Glutamatergic neuron (in vitro differentiated cells): ENCODE results near the gene MLST8. TPM values are rescaled to one million over a fixed set of nuclear protein-coding genes. Genes with fewer than 3 reads are reported as not detected.
"Not testable (repeated sequence)": the region's sequence is repeated elsewhere in the genome, so short reads cannot be mapped to it uniquely, and the experiment has no call there.

ENCODE experiments used
- DNase-seq: peaks from one replicate; pipeline ENCODE4 v3.0.0; 2022
- H3K27ac Mint-ChIP-seq: one replicate; pipeline ENCODE4 v1.8.0; 2020; ENCODE audit warnings: mild to moderate bottlenecking, mixed read lengths, inconsistent platforms; ENCODE audit not compliant: unreplicated experiment
- H3K27me3 Mint-ChIP-seq: one replicate; pipeline ENCODE4 v1.8.0; 2020; ENCODE audit warnings: mild to moderate bottlenecking, moderate library complexity, mixed read lengths, inconsistent platforms; ENCODE audit not compliant: unreplicated experiment
- H3K36me3 Mint-ChIP-seq: one replicate; pipeline ENCODE4 v1.8.0; 2020; ENCODE audit warnings: mild to moderate bottlenecking, mixed read lengths, inconsistent platforms; ENCODE audit not compliant: unreplicated experiment
- H3K4me1 Mint-ChIP-seq: one replicate; pipeline ENCODE4 v1.8.0; 2020; ENCODE audit warnings: mild to moderate bottlenecking, low read depth, mixed read lengths, inconsistent platforms; ENCODE audit not compliant: unreplicated experiment
- H3K4me3 Mint-ChIP-seq: one replicate; pipeline ENCODE4 v1.8.0; 2020; ENCODE audit warnings: mild to moderate bottlenecking, mixed read lengths, inconsistent platforms; ENCODE audit not compliant: unreplicated experiment
- H3K9me3 Mint-ChIP-seq: one replicate; pipeline ENCODE4 v1.8.0; 2020; ENCODE audit warnings: mild to moderate bottlenecking, moderate library complexity, mixed read lengths, inconsistent platforms; ENCODE audit not compliant: unreplicated experiment
- CTCF ChIP-seq: fragments of 200-600 bp; sonication (generic); IDR thresholded peaks from one replicate; pipeline ENCODE4 v1.5.0; 2021; ENCODE audit not compliant: partially characterized antibody, unreplicated experiment
- total RNA-seq: library from RNA; stranded (reverse); fragmentation: NEBNext Ultra II Directional; extraction: Animal tissue kit (Norgen Biotek cat#: 25700); gene quantifications from one replicate; pipeline ENCODE4 v1.2.1, GENCODE V29; 2021; ENCODE audit not compliant: unreplicated experiment

Gene MLST8
- total RNA-seq, 1 donor from 2014 or later = 57.9 TPM

- Mint-ChIP-seq H3K27me3 (peaks cover 20% of the 10 kb centered on the region), H3K9me3 (peaks cover 8% of the 10 kb centered on the region), H3K4me3 (no peak overlapping the region), H3K27ac (no peak overlapping the region), H3K4me1 (peaks cover 2% of the 10 kb centered on the region), H3K36me3 (peaks cover 5% of the 10 kb centered on the region)
- TF ChIP-seq CTCF = no peak
- no peak for DNase-seq
Measured at GRCh38 chr16:2200313-2200712, 4.9 kb upstream of the MLST8 start.

- H3K4me3 Mint-ChIP-seq = peak overlapping the region; percentile 49
- not testable (repeated sequence) for DNase-seq, H3K4me1 Mint-ChIP-seq, H3K27ac Mint-ChIP-seq, H3K36me3 Mint-ChIP-seq
- peaks cover 22% of the 10 kb centered on the region for H3K27me3 Mint-ChIP-seq
- H3K9me3 Mint-ChIP-seq = peaks cover 15% of the 10 kb centered on the region
Measured at GRCh38 chr16:2203119-2203688, 2.0 kb upstream of the MLST8 start.

- peaks cover 16% of the 10 kb centered on the region for H3K27me3 Mint-ChIP-seq
- H3K4me3 Mint-ChIP-seq = peak overlapping the region; percentile 82
- H3K9me3 Mint-ChIP-seq = peaks cover 15% of the 10 kb centered on the region
- no peak for TF ChIP-seq CTCF
- H3K4me1 Mint-ChIP-seq = peaks cover 8% of the 10 kb centered on the region
- DNase-seq = no peak
- H3K27ac Mint-ChIP-seq = peak overlapping the region; percentile 4
- H3K36me3 Mint-ChIP-seq = peaks cover 5% of the 10 kb centered on the region
Measured at GRCh38 chr16:2204416-2205103, 694 bp upstream of the MLST8 start.

- Mint-ChIP-seq H3K9me3 (peaks cover 15% of the 10 kb centered on the region), H3K4me1 (peaks cover 8% of the 10 kb centered on the region), H3K4me3 (peak overlapping the region; percentile 80), H3K27ac (peak overlapping the region; percentile 64), H3K36me3 (no peaks in the 10 kb centered on the region), H3K27me3 (peaks cover 11% of the 10 kb centered on the region)
- DNase-seq = peak; percentile 43
- TF ChIP-seq CTCF = peak; percentile 3
Measured at GRCh38 chr16:2205967-2206313, 686 bp downstream of the MLST8 start.

GRCh38 chr16:2206420-2206779 lies 1.1 kb downstream of the MLST8 start:
- peaks cover 15% of the 10 kb centered on the region for H3K9me3 Mint-ChIP-seq
- DNase-seq = no peak
- no peaks in the 10 kb centered on the region for H3K36me3 Mint-ChIP-seq
- H3K4me3 Mint-ChIP-seq = peak overlapping the region; percentile 87
- peaks cover 8% of the 10 kb centered on the region for H3K4me1 Mint-ChIP-seq
- no peak for TF ChIP-seq CTCF
- H3K27me3 Mint-ChIP-seq = peaks cover 11% of the 10 kb centered on the region
- H3K27ac Mint-ChIP-seq = peak overlapping the region; percentile 91
